Measurements from ENCODE around the gene SYNJ2. TPM values are rescaled to one million over a fixed set of nuclear protein-coding genes. Genes with fewer than 3 reads are reported as not detected.

Gene SYNJ2
- total and polyA plus RNA-seq, 2 experiments from 2014 or later: 2.8 to 5.6 TPM

DNA sequence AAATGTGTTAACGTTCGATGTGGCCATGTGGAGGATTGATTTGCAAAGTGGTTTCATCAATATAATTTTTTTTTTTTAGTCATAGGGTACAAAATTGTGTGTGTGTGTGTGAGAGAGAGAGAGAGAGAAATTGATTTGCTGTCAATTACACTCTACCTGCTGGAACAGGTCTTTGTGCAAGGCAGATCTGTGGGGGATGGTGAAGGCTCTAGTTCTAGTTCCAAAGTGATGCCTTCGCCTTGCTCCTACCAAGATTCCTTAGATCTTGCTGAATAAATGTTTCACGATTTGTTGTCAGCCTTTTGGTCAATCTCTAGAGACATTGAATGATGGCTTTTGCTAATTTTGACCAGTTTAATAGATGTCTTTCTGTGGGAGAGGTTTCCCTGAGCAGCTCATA, 121.6 kb downstream of the SYNJ2 start:
- H3K4me1 Mint-ChIP-seq: no peaks in the 10 kb centered on the region
- H3K36me3 Mint-ChIP-seq (ENCODE audit: low read depth): no peaks in the 10 kb centered on the region

DNA sequence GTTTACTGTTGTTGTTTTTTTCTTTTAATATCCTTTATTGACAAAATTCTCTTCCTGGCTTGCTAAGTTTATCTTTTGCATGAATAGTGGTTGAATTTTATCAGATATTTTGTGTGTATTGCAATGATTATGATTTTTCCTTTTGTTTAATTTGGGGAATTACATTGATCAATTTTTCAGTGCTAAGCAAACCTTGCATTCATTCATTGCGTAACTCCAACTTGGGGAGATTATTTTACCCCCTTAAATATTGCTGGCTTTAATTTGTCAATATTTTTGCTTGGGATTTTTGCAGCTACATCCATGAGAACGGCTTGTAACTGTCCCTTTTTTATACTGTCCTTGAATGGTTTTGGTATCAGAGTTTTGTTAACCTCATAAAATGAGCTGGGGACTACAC, 123.0 kb downstream of the SYNJ2 start:
- Mint-ChIP-seq H3K9me3 (no peaks in the 10 kb centered on the region), H3K4me1 (no peaks in the 10 kb centered on the region), H3K4me3 (no peak overlapping the region), H3K36me3 (ENCODE audit: low read depth) (peaks cover 5% of the 10 kb centered on the region; the same call in 1 of the 3 replicates), H3K27ac (no peak overlapping the region), H3K27me3 (ENCODE audit: insufficient read depth, low read depth, poor library complexity) (no peaks in the 10 kb centered on the region)
- DNase-seq (ENCODE audit: low spot score) (no peak), ATAC-seq (no peak)
- TF ChIP-seq, protein P1, sequence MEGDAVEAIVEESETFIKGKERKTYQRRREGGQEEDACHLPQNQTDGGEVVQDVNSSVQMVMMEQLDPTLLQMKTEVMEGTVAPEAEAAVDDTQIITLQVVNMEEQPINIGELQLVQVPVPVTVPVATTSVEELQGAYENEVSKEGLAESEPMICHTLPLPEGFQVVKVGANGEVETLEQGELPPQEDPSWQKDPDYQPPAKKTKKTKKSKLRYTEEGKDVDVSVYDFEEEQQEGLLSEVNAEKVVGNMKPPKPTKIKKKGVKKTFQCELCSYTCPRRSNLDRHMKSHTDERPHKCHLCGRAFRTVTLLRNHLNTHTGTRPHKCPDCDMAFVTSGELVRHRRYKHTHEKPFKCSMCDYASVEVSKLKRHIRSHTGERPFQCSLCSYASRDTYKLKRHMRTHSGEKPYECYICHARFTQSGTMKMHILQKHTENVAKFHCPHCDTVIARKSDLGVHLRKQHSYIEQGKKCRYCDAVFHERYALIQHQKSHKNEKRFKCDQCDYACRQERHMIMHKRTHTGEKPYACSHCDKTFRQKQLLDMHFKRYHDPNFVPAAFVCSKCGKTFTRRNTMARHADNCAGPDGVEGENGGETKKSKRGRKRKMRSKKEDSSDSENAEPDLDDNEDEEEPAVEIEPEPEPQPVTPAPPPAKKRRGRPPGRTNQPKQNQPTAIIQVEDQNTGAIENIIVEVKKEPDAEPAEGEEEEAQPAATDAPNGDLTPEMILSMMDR (conservative IDR thresholded peaks at IDR 0.05; ENCODE audit: low read depth in 2 of 2): no peak
- TF ChIP-seq POLR2AphosphoS5 (IDR thresholded peaks at IDR 0.05; ENCODE audit: low read depth): no peak
- TF ChIP-seq, protein P2, sequence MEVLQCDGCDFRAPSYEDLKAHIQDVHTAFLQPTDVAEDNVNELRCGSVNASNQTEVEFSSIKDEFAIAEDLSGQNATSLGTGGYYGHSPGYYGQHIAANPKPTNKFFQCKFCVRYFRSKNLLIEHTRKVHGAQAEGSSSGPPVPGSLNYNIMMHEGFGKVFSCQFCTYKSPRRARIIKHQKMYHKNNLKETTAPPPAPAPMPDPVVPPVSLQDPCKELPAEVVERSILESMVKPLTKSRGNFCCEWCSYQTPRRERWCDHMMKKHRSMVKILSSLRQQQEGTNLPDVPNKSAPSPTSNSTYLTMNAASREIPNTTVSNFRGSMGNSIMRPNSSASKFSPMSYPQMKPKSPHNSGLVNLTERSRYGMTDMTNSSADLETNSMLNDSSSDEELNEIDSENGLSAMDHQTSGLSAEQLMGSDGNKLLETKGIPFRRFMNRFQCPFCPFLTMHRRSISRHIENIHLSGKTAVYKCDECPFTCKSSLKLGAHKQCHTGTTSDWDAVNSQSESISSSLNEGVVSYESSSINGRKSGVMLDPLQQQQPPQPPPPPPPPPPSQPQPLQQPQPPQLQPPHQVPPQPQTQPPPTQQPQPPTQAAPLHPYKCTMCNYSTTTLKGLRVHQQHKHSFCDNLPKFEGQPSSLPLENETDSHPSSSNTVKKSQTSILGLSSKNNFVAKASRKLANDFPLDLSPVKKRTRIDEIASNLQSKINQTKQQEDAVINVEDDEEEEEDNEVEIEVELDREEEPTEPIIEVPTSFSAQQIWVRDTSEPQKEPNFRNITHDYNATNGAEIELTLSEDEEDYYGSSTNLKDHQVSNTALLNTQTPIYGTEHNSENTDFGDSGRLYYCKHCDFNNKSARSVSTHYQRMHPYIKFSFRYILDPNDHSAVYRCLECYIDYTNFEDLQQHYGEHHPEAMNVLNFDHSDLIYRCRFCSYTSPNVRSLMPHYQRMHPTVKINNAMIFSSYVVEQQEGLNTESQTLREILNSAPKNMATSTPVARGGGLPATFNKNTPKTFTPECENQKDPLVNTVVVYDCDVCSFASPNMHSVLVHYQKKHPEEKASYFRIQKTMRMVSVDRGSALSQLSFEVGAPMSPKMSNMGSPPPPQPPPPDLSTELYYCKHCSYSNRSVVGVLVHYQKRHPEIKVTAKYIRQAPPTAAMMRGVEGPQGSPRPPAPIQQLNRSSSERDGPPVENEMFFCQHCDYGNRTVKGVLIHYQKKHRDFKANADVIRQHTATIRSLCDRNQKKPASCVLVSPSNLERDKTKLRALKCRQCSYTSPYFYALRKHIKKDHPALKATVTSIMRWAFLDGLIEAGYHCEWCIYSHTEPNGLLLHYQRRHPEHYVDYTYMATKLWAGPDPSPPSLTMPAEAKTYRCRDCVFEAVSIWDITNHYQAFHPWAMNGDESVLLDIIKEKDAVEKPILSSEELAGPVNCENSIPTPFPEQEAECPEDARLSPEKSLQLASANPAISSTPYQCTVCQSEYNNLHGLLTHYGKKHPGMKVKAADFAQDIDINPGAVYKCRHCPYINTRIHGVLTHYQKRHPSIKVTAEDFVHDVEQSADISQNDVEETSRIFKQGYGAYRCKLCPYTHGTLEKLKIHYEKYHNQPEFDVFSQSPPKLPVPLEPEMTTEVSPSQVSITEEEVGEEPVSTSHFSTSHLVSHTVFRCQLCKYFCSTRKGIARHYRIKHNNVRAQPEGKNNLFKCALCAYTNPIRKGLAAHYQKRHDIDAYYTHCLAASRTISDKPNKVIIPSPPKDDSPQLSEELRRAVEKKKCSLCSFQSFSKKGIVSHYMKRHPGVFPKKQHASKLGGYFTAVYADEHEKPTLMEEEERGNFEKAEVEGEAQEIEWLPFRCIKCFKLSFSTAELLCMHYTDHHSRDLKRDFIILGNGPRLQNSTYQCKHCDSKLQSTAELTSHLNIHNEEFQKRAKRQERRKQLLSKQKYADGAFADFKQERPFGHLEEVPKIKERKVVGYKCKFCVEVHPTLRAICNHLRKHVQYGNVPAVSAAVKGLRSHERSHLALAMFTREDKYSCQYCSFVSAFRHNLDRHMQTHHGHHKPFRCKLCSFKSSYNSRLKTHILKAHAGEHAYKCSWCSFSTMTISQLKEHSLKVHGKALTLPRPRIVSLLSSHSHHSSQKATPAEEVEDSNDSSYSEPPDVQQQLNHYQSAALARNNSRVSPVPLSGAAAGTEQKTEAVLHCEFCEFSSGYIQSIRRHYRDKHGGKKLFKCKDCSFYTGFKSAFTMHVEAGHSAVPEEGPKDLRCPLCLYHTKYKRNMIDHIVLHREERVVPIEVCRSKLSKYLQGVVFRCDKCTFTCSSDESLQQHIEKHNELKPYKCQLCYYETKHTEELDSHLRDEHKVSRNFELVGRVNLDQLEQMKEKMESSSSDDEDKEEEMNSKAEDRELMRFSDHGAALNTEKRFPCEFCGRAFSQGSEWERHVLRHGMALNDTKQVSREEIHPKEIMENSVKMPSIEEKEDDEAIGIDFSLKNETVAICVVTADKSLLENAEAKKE (CRISPR knock-in tag; IDR thresholded peaks at IDR 0.05): no peak
- no peak for TF ChIP-seq EZH2phosphoT487 (IDR thresholded peaks at IDR 0.05; ENCODE audit: unreplicated experiment)
- TF ChIP-seq CREB1 (CRISPR knock-in tag; IDR thresholded peaks at IDR 0.05; ENCODE audit: low read depth): no peak
- no peak overlapping the region for H3K27ac ChIP-seq (ENCODE audit: low read depth)
- H3K27me3 ChIP-seq (ENCODE audit: insufficient read depth): no peaks in the 10 kb centered on the region
- no peaks in the 10 kb centered on the region for H3K79me2 ChIP-seq (replicated peaks; ENCODE audit: insufficient read depth)
- H2AFZ ChIP-seq: no peak overlapping the region
- no peaks in the 10 kb centered on the region for H3K4me1 ChIP-seq (ENCODE audit: insufficient read depth)
- H3K9me2 ChIP-seq (ENCODE audit: insufficient read depth): no peaks in the 10 kb centered on the region
- H3F3A ChIP-seq (replicated peaks; ENCODE audit: low read depth): no peaks in the 10 kb centered on the region
- H3K4me3 ChIP-seq: no peak overlapping the region
- H3K4me2 ChIP-seq: no peak overlapping the region
- no peaks in the 10 kb centered on the region for H4K20me1 ChIP-seq (replicated peaks; ENCODE audit: insufficient read depth)
- no peaks in the 10 kb centered on the region for H3K36me3 ChIP-seq (ENCODE audit: insufficient read depth)

More for the DNA sequence above, 121.6 kb downstream of the SYNJ2 start:
- Histone ChIP-seq H3K27ac (ENCODE audit: low read depth) (no peak overlapping the region), H3K4me1 (ENCODE audit: insufficient read depth) (no peaks in the 10 kb centered on the region), H3K79me2 (replicated peaks; ENCODE audit: insufficient read depth) (no peaks in the 10 kb centered on the region), H3F3A (replicated peaks; ENCODE audit: low read depth) (no peaks in the 10 kb centered on the region), H3K36me3 (ENCODE audit: insufficient read depth) (no peaks in the 10 kb centered on the region), H3K27me3 (ENCODE audit: insufficient read depth) (no peaks in the 10 kb centered on the region), H3K4me3 (no peak overlapping the region), H2AFZ (no peak overlapping the region), H3K9me2 (ENCODE audit: insufficient read depth) (no peaks in the 10 kb centered on the region), H3K4me2 (no peak overlapping the region), H4K20me1 (replicated peaks; ENCODE audit: insufficient read depth) (no peaks in the 10 kb centered on the region)
- H3K27ac Mint-ChIP-seq: no peak overlapping the region
- DNase-seq (ENCODE audit: low spot score): no peak
- no peak overlapping the region for H3K4me3 Mint-ChIP-seq
- no peaks in the 10 kb centered on the region for H3K27me3 Mint-ChIP-seq (ENCODE audit: insufficient read depth, low read depth, poor library complexity)
- ATAC-seq: no peak
- H3K9me3 Mint-ChIP-seq: no peaks in the 10 kb centered on the region
- TF ChIP-seq, protein P3, sequence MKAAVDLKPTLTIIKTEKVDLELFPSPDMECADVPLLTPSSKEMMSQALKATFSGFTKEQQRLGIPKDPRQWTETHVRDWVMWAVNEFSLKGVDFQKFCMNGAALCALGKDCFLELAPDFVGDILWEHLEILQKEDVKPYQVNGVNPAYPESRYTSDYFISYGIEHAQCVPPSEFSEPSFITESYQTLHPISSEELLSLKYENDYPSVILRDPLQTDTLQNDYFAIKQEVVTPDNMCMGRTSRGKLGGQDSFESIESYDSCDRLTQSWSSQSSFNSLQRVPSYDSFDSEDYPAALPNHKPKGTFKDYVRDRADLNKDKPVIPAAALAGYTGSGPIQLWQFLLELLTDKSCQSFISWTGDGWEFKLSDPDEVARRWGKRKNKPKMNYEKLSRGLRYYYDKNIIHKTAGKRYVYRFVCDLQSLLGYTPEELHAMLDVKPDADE (IDR thresholded peaks at IDR 0.05): no peak
- no peak for TF ChIP-seq ZNF331 (CRISPR knock-in tag; IDR thresholded peaks at IDR 0.05; ENCODE audit: low read depth)

All from GM23338 (cell line).